ENCODE results near the gene PRR36.
A peak's percentile ranks its signal among the peaks of the same experiment; 100 is the strongest.
"Not testable (repeated sequence)": the region's sequence is repeated elsewhere in the genome, so short reads cannot be mapped to it uniquely, and the experiment has no call there.

Gene PRR36

DNA sequence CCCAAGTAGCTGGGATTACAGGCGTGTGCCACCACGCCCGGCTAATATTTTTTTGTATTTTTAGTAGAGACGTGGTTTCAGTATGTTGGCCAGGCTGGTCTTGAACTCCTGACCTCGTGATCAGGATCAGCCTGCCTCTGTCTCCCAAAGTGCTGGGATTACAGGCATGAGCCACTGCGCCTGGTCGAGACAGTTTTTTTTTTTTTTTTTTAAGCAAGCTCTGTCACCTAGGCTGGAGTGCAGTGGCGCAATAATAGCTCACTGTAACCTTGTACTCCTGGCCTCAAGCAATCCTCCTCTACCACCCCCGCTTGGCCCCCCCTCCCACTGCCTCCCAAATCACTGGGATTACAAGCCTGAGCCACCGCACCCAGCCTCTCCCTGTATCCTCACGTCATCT, 23.1 kb upstream of the PRR36 start:
- peak in 1 of 2 experiments; percentile 52 for DNase-seq (ENCODE audit: low read depth in 1 of 2, low spot score in 1 of 2)
- Histone ChIP-seq H3K27ac (replicated peaks) (peak overlapping the region; percentile 33), H3K27me3 (ENCODE audit: insufficient read depth, poor library complexity, severe bottlenecking) (no peaks in the 10 kb centered on the region), H3K4me3 (replicated peaks; ENCODE audit: insufficient read depth, low read length) (no peak overlapping the region)
- TF ChIP-seq POLR2AphosphoS5 (IDR thresholded peaks at IDR 0.05; ENCODE audit: low read depth) (no peak), REST (IDR thresholded peaks at IDR 0.05; ENCODE audit: insufficient replicate concordance, low read depth) (no peak), SPI1 (IDR thresholded peaks at IDR 0.05; ENCODE audit: borderline replicate concordance, low read depth) (no peak), CTCF (IDR thresholded peaks at IDR 0.05; ENCODE audit: insufficient read depth, low read length) (no peak), GABPA (IDR thresholded peaks at IDR 0.05; ENCODE audit: low read depth) (no peak)

- TF ChIP-seq GABPA (IDR thresholded peaks at IDR 0.05; ENCODE audit: low read depth) = no peak
- TF ChIP-seq REST (IDR thresholded peaks at IDR 0.05; ENCODE audit: insufficient replicate concordance, low read depth) = no peak
- no peak for TF ChIP-seq POLR2AphosphoS5 (IDR thresholded peaks at IDR 0.05; ENCODE audit: low read depth)
- TF ChIP-seq CTCF (IDR thresholded peaks at IDR 0.05; ENCODE audit: insufficient read depth, low read length) = no peak
- no peak for TF ChIP-seq SPI1 (IDR thresholded peaks at IDR 0.05; ENCODE audit: borderline replicate concordance, low read depth)
- no peak for DNase-seq (ENCODE audit: low read depth in 1 of 2, low spot score in 1 of 2)
- Histone ChIP-seq H3K27me3 (ENCODE audit: insufficient read depth, poor library complexity, severe bottlenecking) (no peaks in the 10 kb centered on the region), H3K27ac (replicated peaks) (no peak overlapping the region), H3K4me3 (replicated peaks; ENCODE audit: insufficient read depth, low read length) (no peak overlapping the region)
Observed at GRCh38 chr19:7895565-7895964, 21.4 kb upstream of the PRR36 start.

DNA sequence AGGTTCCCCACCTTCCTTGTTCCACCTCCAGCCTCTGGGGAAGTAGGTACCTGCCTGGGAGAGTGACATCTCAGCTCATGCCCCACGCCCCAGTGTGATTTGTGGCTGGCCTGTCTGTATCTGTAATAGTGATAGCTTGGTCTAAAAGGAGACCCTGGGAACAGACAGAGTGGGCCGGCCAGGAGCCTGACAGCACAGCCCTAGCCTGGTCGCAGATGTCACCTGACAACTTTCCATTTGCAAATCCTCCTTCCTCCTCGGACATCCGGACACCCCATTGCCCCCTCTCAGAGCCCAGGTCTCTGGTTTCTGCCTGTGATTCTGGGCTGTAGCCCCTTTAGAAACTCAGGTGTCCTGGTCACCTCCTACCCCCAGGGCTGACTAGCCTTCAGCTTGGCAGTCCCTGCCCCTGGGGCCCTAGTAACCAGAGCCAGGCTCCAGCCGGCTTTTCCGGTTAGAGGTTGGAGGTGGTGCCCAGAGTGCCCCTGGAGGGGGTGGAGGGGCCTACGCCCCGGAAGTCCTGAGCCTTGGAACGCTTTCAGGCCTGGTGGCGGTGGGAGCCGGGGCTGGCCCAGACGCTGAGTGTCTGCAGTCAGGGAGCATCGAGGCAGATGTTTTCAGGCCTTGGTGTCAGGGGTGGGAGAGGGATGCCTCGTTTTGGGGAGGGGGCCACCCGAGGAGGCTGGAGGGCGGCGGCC, 20.6 kb upstream of the PRR36 start:
- Histone ChIP-seq H3K27ac (replicated peaks) (no peak overlapping the region), H3K4me3 (replicated peaks; ENCODE audit: insufficient read depth, low read length) (no peak overlapping the region), H3K27me3 (ENCODE audit: insufficient read depth, poor library complexity, severe bottlenecking) (no peaks in the 10 kb centered on the region)
- TF ChIP-seq SPI1 (IDR thresholded peaks at IDR 0.05; ENCODE audit: borderline replicate concordance, low read depth) (no peak), CTCF (IDR thresholded peaks at IDR 0.05; ENCODE audit: insufficient read depth, low read length) (no peak), POLR2AphosphoS5 (IDR thresholded peaks at IDR 0.05; ENCODE audit: low read depth) (no peak), REST (IDR thresholded peaks at IDR 0.05; ENCODE audit: insufficient replicate concordance, low read depth) (no peak), GABPA (IDR thresholded peaks at IDR 0.05; ENCODE audit: low read depth) (no peak)
- DNase-seq (ENCODE audit: low read depth in 1 of 2, low spot score in 1 of 2) = no peak

- not testable (repeated sequence) for H3K4me3 ChIP-seq (replicated peaks; ENCODE audit: insufficient read depth, low read length); DNase-seq (ENCODE audit: low read depth in 1 of 2, low spot score in 1 of 2); H3K27me3 ChIP-seq (ENCODE audit: insufficient read depth, poor library complexity, severe bottlenecking); H3K27ac ChIP-seq (replicated peaks)
Observed at GRCh38 chr19:7893362-7894101, 19.3 kb upstream of the PRR36 start.
